ENCODE data around the gene CUL2.
"Not testable (repeated sequence)": the region's sequence is repeated elsewhere in the genome, so short reads cannot be mapped to it uniquely, and the experiment has no call there.

The CUL2 gene

DNA sequence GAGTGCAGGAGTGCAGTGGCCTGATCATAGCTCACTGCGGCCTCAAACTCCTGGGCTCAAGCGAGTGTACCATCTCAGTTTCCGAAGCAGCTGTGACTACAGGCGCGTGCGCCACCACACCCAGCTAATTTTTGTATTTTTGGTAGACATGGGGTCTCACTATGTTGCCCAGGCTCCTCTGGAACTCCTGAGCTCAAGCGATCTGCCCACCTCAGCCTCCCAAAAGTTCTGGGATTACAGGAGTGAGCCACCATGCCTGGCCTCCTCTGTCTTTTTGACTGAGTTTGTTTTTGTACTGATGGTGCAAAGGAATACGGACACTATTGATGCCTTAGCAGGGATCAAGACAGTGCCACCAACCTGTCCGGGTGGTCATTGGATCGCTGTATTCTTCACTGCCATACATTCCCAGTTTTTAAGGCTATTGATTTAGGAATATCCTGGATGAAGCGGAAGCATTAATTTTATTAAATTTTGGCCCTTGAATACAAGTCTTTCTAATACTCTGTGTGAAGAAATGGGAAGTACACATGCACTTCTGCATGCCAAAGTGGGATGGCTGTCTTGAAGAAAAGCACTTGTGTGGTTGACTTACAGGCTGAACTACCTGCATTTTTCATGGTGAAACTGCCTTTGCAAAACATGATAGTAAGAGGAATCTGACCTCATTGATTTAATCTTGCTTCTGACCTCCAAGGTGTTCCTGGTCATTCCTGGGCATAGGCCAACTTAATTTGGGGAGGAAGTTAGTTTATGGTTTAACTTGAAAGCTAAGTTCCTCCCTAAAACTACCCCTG is 2.1 kb upstream of the CUL2 start:
- Histone ChIP-seq H3K4me1 (peaks cover 15 to 51% (median 26%) of the 10 kb centered on the region in 10 experiments), H3K4me2 (peak overlapping the region in 2 of 11 experiments; percentile 46 to 68; a peak in 4 of 22 replicates), H3K27me3 (no peaks in the 10 kb centered on the region), H3K9ac (peak overlapping the region in 1 of 11 experiments; percentile 40; a peak in 1 of 22 replicates), H3K4me3 (no peak overlapping the region), H3K9me3 (replicated peaks in 1 of 11) (peaks cover 9 to 20% (median 15%) of the 10 kb centered on the region in 11 experiments), H3K36me3 (peaks cover 4 to 17% (median 10%) of the 10 kb centered on the region in 11 experiments; a peak in 18 of 22 replicates), H3K27ac (peak overlapping the region in 3 of 11 experiments; percentile 70 to 93 (median 80); a peak in 5 of 22 replicates), H4K20me1 (peaks cover 6 to 26% (median 21%) of the 10 kb centered on the region in 11 experiments; a peak in 17 of 22 replicates)
- no peak for TF ChIP-seq Cebpa-rat (IDR thresholded peaks at IDR 0.05)

DNA sequence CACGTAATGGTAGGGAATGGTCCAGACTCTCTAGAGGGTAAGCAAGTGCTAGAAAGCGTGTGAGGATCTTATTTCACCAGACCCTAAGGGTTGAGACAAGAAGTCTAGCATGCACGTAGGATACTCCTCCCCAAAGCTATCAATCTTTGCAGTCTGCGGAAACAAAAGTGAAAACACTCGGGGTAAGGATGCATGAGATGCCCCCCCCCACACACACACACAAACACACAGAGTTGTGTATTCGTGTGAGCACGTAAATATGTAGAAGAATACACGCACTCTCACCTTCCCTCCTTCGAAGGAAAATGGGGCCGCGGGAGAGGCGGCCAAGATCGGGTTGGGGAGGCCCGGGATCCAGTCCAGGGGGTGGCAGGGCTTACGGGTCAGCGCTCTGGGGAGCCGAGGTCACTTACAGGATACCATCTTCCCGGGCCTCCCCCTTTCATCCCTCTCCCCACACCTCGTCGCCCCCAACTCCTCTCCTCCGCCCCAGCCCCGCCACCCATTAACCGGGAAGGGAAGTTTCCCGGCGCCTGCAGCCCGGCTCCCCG is 455 bp downstream of the CUL2 start:
- Histone ChIP-seq H3K9ac (peak overlapping the region; percentile 93 to 99 (median 98)), H3K27me3 (no peaks in the 10 kb centered on the region), H3K9me3 (replicated peaks in 1 of 11) (peaks cover 9 to 24% (median 16%) of the 10 kb centered on the region in 11 experiments), H3K36me3 (peaks cover 8 to 37% (median 17%) of the 10 kb centered on the region in 11 experiments; a peak in 19 of 22 replicates), H4K20me1 (peaks cover 14 to 51% (median 42%) of the 10 kb centered on the region in 11 experiments; a peak in 19 of 22 replicates), H3K27ac (peak overlapping the region; percentile 93 to 99 (median 96)), H3K4me2 (peak overlapping the region; percentile 71 to 99 (median 83)), H3K4me1 (peaks cover 15 to 60% (median 26%) of the 10 kb centered on the region in 10 experiments), H3K4me3 (peak overlapping the region; percentile 69 to 90 (median 86))
- no peak for TF ChIP-seq Cebpa-rat (IDR thresholded peaks at IDR 0.05)

DNA sequence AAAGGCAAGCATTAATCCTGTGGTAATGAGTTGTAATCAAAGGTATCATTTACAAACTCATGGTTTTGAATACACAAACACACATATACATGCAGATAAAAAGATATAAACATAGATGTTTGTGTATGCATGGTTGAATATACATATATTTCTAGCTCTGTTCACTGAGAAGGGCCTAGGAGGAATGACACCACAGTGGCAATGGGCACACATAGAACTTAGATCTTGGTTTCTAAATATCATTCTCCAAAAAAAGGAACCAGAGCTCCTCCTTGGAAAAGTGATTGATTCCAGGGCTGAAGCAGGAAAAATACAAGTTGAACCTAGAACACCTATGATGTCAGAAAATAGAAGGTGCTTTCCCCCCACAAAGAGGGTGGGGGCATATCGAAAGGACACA is 6.9 kb downstream of the CUL2 start:
- Histone ChIP-seq H3K27ac (no peak overlapping the region), H4K20me1 (peaks cover 40 to 98% (median 73%) of the 10 kb centered on the region in 11 experiments; a peak in 20 of 22 replicates), H3K9ac (no peak overlapping the region), H3K4me2 (no peak overlapping the region), H3K4me3 (no peak overlapping the region), H3K27me3 (no peaks in the 10 kb centered on the region), H3K36me3 (peaks cover 39 to 87% (median 65%) of the 10 kb centered on the region in 11 experiments), H3K4me1 (peaks cover 4 to 20% (median 9%) of the 10 kb centered on the region in 10 experiments; a peak in 16 of 20 replicates), H3K9me3 (replicated peaks in 1 of 11) (peaks cover 15 to 31% (median 23%) of the 10 kb centered on the region in 11 experiments)
- TF ChIP-seq Cebpa-rat (IDR thresholded peaks at IDR 0.05), result no peak

DNA sequence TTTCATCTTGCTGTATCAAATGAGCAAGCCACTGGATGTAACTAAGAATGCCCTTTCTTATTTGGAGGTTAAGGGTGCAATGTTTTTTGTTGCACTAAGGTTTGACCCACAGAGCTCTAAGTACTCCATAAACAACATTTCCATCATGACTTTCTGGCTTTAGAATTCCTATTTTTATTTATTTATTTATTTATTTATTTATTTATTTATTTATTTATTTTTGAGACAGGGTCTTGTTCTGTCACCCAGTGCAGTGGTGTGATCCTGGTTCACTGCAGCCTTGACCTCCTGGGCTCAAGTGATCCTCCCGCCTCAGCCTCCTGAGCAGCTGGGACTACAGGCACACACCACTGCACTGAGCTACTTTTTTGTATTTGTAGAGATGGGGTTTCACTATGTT is 9.9 kb downstream of the CUL2 start:
- H3K27ac ChIP-seq, H3K4me2 ChIP-seq, H3K9ac ChIP-seq, H3K27me3 ChIP-seq, H3K4me1 ChIP-seq, H3K4me3 ChIP-seq: not testable (repeated sequence)
- H3K9me3 ChIP-seq (replicated peaks in 1 of 11), result peaks cover 15 to 27% (median 23%) of the 10 kb centered on the region in 11 experiments
- peaks cover 27 to 92% (median 54%) of the 10 kb centered on the region in 11 experiments; a peak in 20 of 22 replicates for H4K20me1 ChIP-seq
- peaks cover 49 to 82% (median 60%) of the 10 kb centered on the region in 11 experiments for H3K36me3 ChIP-seq

DNA sequence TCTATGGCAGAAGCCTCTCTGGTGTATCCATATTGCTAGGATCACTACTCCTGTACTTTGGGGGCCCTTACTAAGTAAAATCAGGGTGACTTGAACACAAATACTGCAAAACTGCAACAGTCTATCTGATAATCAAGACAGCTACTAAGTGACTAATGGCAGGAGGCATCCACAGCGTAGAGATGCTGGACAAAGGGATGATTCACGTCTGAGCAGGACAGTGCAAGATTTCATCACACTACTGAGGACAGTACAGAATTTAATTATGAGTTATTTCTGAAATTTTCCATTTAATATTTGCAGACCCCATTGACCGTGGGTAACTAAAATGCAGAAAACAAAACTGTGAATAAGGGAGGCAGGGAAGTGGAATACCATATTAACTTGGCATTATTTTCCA is 10.4 kb downstream of the CUL2 start:
- Histone ChIP-seq H4K20me1 (peaks cover 30 to 92% (median 53%) of the 10 kb centered on the region in 11 experiments; a peak in 20 of 22 replicates), H3K4me3 (no peak overlapping the region), H3K27me3 (no peaks in the 10 kb centered on the region), H3K36me3 (peaks cover 50 to 84% (median 65%) of the 10 kb centered on the region in 11 experiments), H3K27ac (no peak overlapping the region), H3K9me3 (replicated peaks in 1 of 11) (peaks cover 15 to 27% (median 22%) of the 10 kb centered on the region in 11 experiments), H3K9ac (no peak overlapping the region), H3K4me2 (no peak overlapping the region), H3K4me1 (no peaks in the 10 kb centered on the region)
- no peak for TF ChIP-seq Cebpa-rat (IDR thresholded peaks at IDR 0.05)

DNA sequence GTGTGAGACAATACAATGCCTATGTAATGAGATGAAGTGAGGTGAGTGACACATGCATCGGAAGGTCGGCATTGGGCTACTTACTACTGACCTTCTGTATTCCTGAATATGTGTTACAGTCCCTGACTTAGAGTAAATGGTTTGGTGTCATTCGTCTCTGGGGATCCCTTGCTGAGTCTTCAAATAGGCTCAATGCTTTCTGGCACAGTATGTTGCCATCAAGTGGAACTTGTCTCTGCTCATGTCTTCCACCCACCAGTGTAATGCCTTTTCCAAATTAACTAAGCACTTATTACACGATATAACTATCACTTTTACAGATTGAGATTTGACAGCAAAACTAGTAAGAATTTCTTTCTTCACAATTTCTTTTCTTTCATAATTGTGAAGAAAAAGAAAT is 10.9 kb downstream of the CUL2 start:
- Histone ChIP-seq H3K36me3 (peaks cover 48 to 86% (median 66%) of the 10 kb centered on the region in 11 experiments), H3K27ac (no peak overlapping the region), H3K9me3 (replicated peaks in 1 of 11) (peaks cover 15 to 25% (median 17%) of the 10 kb centered on the region in 11 experiments), H3K9ac (no peak overlapping the region), H3K4me2 (no peak overlapping the region), H3K4me1 (no peaks in the 10 kb centered on the region), H3K4me3 (no peak overlapping the region), H4K20me1 (peaks cover 34 to 95% (median 55%) of the 10 kb centered on the region in 11 experiments; a peak in 20 of 22 replicates), H3K27me3 (no peaks in the 10 kb centered on the region)
- TF ChIP-seq Cebpa-rat (IDR thresholded peaks at IDR 0.05), result no peak

DNA sequence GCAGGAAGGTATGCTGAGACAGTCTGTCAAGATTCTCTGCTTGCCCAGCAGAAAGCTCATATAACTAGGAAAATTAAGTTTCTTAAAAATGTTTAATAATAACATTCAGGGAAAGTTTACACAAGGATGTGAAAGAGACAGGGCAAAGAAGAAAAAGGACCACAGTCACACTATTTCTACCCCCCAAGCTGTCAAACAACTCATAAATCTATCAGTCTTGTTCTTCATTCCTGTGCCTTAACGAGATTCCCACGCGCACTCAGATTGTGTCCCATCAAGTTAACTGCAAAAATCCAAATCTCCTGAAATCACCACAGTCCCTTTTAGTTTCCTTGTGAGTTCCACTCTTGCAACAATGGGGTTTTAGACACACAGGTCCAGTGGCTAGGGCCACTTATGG is 14.9 kb downstream of the CUL2 start:
- no peak for TF ChIP-seq Cebpa-rat (IDR thresholded peaks at IDR 0.05)
- H3K9ac ChIP-seq, result no peak overlapping the region
- H3K4me3 ChIP-seq, result no peak overlapping the region

DNA sequence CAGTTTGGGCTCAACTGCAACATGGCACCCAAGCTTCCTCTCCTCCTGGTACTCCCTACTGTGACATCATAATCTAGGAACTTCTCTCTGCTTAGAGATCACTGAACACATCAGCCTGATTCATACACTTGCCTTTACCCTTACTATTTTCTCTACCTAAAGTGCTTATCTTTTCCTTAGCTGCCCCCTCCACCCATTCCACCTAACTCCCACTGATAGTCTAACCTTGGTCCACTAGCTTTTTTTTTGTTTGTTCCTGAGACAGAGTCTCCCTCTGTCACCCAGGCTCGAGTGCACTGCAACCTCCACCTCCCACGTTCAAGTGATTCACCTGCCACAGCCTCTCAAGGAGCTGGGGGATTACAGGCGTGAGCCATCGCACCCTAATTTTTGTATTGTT is 15.9 kb downstream of the CUL2 start:
- H4K20me1 ChIP-seq, result peaks cover 18 to 90% (median 60%) of the 10 kb centered on the region in 11 experiments; a peak in 20 of 22 replicates
- TF ChIP-seq Cebpa-rat (IDR thresholded peaks at IDR 0.05), result no peak
- H3K27ac ChIP-seq, result no peak overlapping the region
- no peak overlapping the region for H3K4me3 ChIP-seq
- H3K36me3 ChIP-seq, result peaks cover 43 to 75% (median 58%) of the 10 kb centered on the region in 11 experiments
- H3K27me3 ChIP-seq, result no peaks in the 10 kb centered on the region
- H3K9me3 ChIP-seq (replicated peaks in 1 of 11), result 0 out of 22 replicates have a peak, but pooled peaks cover 0 to 9% (median 0%) of the 10 kb centered on the region in 11 experiments
- H3K4me1 ChIP-seq, result no peaks in the 10 kb centered on the region
- H3K4me2 ChIP-seq, result no peak overlapping the region
- H3K9ac ChIP-seq, result no peak overlapping the region

More for the DNA sequence above, 14.9 kb downstream of the CUL2 start:
- Histone ChIP-seq H3K36me3 (peaks cover 35 to 74% (median 49%) of the 10 kb centered on the region in 11 experiments), H3K27me3 (no peaks in the 10 kb centered on the region), H3K27ac (no peak overlapping the region), H3K9me3 (replicated peaks in 1 of 11) (0 out of 22 replicates have a peak, but pooled peaks cover 0 to 9% (median 0%) of the 10 kb centered on the region in 11 experiments), H3K4me1 (no peaks in the 10 kb centered on the region), H4K20me1 (peaks cover 26 to 93% (median 64%) of the 10 kb centered on the region in 11 experiments; a peak in 20 of 22 replicates), H3K4me2 (no peak overlapping the region)

DNA sequence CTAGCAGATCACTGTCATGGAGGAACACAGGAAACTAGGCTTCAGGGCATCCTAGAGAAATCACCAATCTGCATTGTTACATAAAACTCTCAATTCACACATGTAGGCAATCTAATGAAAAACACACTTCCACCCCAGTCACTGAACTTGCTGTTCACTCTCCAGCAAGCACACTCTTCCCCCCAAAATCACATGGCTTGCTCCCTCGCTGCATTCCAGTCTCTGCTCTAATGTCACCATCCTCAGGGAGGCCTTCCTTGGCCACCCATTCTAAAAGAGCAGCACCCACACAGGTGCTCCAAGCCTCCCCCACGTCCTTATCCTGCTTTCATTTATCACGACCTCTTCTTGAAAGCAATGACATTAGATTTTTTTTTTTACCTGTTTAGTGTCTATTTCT is 19.6 kb downstream of the CUL2 start:
- H3K4me2 ChIP-seq, result no peak overlapping the region
- H3K27me3 ChIP-seq, result no peaks in the 10 kb centered on the region
- no peaks in the 10 kb centered on the region for H3K4me1 ChIP-seq
- H3K4me3 ChIP-seq, result no peak overlapping the region
- peaks cover 13 to 65% (median 42%) of the 10 kb centered on the region in 11 experiments; a peak in 19 of 22 replicates for H4K20me1 ChIP-seq
- no peak for TF ChIP-seq Cebpa-rat (IDR thresholded peaks at IDR 0.05)
- 0 out of 22 replicates have a peak, but pooled peaks cover 0 to 9% (median 0%) of the 10 kb centered on the region in 11 experiments for H3K9me3 ChIP-seq (replicated peaks in 1 of 11)
- no peak overlapping the region for H3K9ac ChIP-seq
- no peak overlapping the region for H3K27ac ChIP-seq
- H3K36me3 ChIP-seq, result peaks cover 54 to 82% (median 72%) of the 10 kb centered on the region in 11 experiments

All from BLaER1 treated with 17β-estradiol and CSF1 and Interleukin-3, amounts not matched to agents 10 nM and 100 nM (cell line).